ENCODE measurements around the gene TKFC.

The TKFC gene

GRCh38 chr11:61293867-61294716, 38.9 kb upstream of the TKFC start:
- peaks cover 13% of the 10 kb centered on the region for H3K27me3 ChIP-seq (ENCODE audit: insufficient read depth, poor library complexity, severe bottlenecking)
- H3K27ac ChIP-seq (replicated peaks): no peak overlapping the region
- DNase-seq (ENCODE audit: low read depth in 1 of 2, low spot score in 1 of 2): peak; percentile 10 to 35
- peak overlapping the region; percentile 30 for H3K4me3 ChIP-seq (replicated peaks; ENCODE audit: insufficient read depth, low read length)
- TF ChIP-seq POLR2AphosphoS5 (IDR thresholded peaks at IDR 0.05; ENCODE audit: low read depth) (peak; percentile 9; the same call in 1 of the 2 replicates), SPI1 (IDR thresholded peaks at IDR 0.05; ENCODE audit: borderline replicate concordance, low read depth) (no peak)

GRCh38 chr11:61294717-61295595, 38.1 kb upstream of the TKFC start, which contains the start of gene VWCE:
TSS of gene VWCE (minus strand) at chr11:61295316. CDS start at chr11:61295037, 279 bp downstream.
- peak; percentile 55 to 64 for DNase-seq (ENCODE audit: low read depth in 1 of 2, low spot score in 1 of 2)
- Histone ChIP-seq H3K27me3 (ENCODE audit: insufficient read depth, poor library complexity, severe bottlenecking) (peaks cover 13% of the 10 kb centered on the region), H3K4me3 (replicated peaks; ENCODE audit: insufficient read depth, low read length) (peak within 1 kb of the TSS; percentile 30), H3K27ac (replicated peaks) (no peak within 1 kb of the TSS)
- TF ChIP-seq SPI1 (IDR thresholded peaks at IDR 0.05; ENCODE audit: borderline replicate concordance, low read depth) (no peak), POLR2AphosphoS5 (IDR thresholded peaks at IDR 0.05; ENCODE audit: low read depth) (peak; percentile 16; the same call in 1 of the 2 replicates), GABPA (IDR thresholded peaks at IDR 0.05; ENCODE audit: low read depth) (no peak)

GRCh38 chr11:61295596-61295926, 37.5 kb upstream of the TKFC start:
- Histone ChIP-seq H3K4me3 (replicated peaks; ENCODE audit: insufficient read depth, low read length) (no peak overlapping the region), H3K27ac (replicated peaks) (no peak overlapping the region), H3K27me3 (ENCODE audit: insufficient read depth, poor library complexity, severe bottlenecking) (peaks cover 13% of the 10 kb centered on the region)
- no peak for DNase-seq (ENCODE audit: low read depth in 1 of 2, low spot score in 1 of 2)
- TF ChIP-seq, protein P1, sequence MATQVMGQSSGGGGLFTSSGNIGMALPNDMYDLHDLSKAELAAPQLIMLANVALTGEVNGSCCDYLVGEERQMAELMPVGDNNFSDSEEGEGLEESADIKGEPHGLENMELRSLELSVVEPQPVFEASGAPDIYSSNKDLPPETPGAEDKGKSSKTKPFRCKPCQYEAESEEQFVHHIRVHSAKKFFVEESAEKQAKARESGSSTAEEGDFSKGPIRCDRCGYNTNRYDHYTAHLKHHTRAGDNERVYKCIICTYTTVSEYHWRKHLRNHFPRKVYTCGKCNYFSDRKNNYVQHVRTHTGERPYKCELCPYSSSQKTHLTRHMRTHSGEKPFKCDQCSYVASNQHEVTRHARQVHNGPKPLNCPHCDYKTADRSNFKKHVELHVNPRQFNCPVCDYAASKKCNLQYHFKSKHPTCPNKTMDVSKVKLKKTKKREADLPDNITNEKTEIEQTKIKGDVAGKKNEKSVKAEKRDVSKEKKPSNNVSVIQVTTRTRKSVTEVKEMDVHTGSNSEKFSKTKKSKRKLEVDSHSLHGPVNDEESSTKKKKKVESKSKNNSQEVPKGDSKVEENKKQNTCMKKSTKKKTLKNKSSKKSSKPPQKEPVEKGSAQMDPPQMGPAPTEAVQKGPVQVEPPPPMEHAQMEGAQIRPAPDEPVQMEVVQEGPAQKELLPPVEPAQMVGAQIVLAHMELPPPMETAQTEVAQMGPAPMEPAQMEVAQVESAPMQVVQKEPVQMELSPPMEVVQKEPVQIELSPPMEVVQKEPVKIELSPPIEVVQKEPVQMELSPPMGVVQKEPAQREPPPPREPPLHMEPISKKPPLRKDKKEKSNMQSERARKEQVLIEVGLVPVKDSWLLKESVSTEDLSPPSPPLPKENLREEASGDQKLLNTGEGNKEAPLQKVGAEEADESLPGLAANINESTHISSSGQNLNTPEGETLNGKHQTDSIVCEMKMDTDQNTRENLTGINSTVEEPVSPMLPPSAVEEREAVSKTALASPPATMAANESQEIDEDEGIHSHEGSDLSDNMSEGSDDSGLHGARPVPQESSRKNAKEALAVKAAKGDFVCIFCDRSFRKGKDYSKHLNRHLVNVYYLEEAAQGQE (IDR thresholded peaks at IDR 0.05; ENCODE audit: insufficient replicate concordance, low read depth): no peak
- TF ChIP-seq CTCF (IDR thresholded peaks at IDR 0.05; ENCODE audit: insufficient read depth, low read length) (no peak), SPI1 (IDR thresholded peaks at IDR 0.05; ENCODE audit: borderline replicate concordance, low read depth) (no peak), GABPA (IDR thresholded peaks at IDR 0.05; ENCODE audit: low read depth) (no peak)

GRCh38 chr11:61297341-61297740, 35.7 kb upstream of the TKFC start:
- TF ChIP-seq GABPA (IDR thresholded peaks at IDR 0.05; ENCODE audit: low read depth): no peak
- no peak overlapping the region for H3K27ac ChIP-seq (replicated peaks)
- peaks cover 13% of the 10 kb centered on the region for H3K27me3 ChIP-seq (ENCODE audit: insufficient read depth, poor library complexity, severe bottlenecking)
- no peak for DNase-seq (ENCODE audit: low read depth in 1 of 2, low spot score in 1 of 2)
- no peak overlapping the region for H3K4me3 ChIP-seq (replicated peaks; ENCODE audit: insufficient read depth, low read length)

DNA sequence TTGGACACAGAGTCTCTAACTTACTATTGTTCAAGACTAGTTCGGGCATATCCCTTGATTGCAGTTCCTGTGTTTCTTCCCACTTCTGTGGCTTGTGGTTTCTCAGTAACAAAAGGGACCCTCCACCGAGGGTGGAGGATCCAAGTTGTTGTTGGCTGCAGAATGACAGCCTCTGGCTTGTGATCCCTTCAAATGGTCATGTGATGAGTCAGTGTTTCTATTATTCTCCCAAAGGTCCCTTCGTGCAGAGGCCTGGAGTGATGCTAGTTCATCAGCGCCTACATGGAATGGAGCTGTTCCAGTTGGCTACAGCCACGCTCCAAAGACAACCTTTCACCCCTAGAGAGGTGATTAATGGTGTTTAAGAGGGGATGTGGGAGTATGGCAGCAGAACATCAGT, 35.3 kb upstream of the TKFC start:
- TF ChIP-seq GABPA (IDR thresholded peaks at IDR 0.05; ENCODE audit: low read depth) (no peak), SPI1 (IDR thresholded peaks at IDR 0.05; ENCODE audit: borderline replicate concordance, low read depth) (no peak), CTCF (IDR thresholded peaks at IDR 0.05; ENCODE audit: insufficient read depth, low read length) (no peak), POLR2AphosphoS5 (IDR thresholded peaks at IDR 0.05; ENCODE audit: low read depth) (no peak)
- TF ChIP-seq, protein P1 (IDR thresholded peaks at IDR 0.05; ENCODE audit: insufficient replicate concordance, low read depth): no peak
- Histone ChIP-seq H3K27me3 (ENCODE audit: insufficient read depth, poor library complexity, severe bottlenecking) (peaks cover 13% of the 10 kb centered on the region), H3K4me3 (replicated peaks; ENCODE audit: insufficient read depth, low read length) (no peak overlapping the region), H3K27ac (replicated peaks) (no peak overlapping the region)
- DNase-seq (ENCODE audit: low read depth in 1 of 2, low spot score in 1 of 2): no peak

Measured in HL-60 (cell line).